Hepatocyte (in vitro differentiated cells): ENCODE measurements around the gene KBTBD7.

Source experiments
- EZH2 ChIP-seq: fragments of 200-600 bp; sonication (generic); IDR thresholded peaks from 2 replicates; pipeline ENCODE4 v1.6.1; 2016; ENCODE audit warnings: antibody characterized with exemption, mild to moderate bottlenecking, borderline replicate concordance
- TF ChIP-seq, protein P1 (sequence below): fragments of 200-600 bp; sonication (generic); IDR thresholded peaks from 2 replicates; pipeline ENCODE4 v1.5.1; 2016; ENCODE audit warnings: antibody characterized with exemption, mild to moderate bottlenecking; ENCODE audit not compliant: poor library complexity

DNA sequence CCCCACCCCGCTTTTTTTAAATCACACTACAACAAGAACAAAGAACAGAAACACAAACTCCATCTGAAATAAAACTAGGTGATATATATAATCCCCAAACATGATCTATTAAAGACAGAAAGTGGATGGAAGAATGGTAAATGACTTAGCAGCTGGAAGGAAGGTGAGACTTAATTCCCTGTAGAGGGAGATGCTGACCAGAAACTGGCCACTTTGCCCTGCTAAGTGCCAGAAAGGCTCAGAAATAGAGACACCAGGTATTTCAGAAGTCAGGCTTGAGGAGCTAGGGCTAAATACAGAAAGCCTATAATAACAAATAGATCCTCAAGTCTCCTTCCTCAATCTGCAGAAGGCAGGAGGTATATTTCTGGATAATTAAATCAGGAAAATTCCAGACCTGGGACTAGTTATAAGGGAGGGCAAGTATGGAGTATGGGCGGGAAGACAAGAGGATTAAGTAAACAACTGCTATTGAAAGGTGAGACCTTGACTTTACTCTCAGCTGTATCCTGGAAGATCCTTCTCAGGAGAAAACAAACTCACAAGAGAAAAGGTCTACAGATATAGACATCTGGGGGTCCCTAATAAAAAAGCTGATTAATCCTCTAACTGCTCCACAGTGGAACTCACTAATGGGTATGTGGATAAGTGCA lies 36.8 kb upstream of the KBTBD7 start:
- TF ChIP-seq EZH2 = no peak
- TF ChIP-seq, protein P1, sequence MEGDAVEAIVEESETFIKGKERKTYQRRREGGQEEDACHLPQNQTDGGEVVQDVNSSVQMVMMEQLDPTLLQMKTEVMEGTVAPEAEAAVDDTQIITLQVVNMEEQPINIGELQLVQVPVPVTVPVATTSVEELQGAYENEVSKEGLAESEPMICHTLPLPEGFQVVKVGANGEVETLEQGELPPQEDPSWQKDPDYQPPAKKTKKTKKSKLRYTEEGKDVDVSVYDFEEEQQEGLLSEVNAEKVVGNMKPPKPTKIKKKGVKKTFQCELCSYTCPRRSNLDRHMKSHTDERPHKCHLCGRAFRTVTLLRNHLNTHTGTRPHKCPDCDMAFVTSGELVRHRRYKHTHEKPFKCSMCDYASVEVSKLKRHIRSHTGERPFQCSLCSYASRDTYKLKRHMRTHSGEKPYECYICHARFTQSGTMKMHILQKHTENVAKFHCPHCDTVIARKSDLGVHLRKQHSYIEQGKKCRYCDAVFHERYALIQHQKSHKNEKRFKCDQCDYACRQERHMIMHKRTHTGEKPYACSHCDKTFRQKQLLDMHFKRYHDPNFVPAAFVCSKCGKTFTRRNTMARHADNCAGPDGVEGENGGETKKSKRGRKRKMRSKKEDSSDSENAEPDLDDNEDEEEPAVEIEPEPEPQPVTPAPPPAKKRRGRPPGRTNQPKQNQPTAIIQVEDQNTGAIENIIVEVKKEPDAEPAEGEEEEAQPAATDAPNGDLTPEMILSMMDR = no peak
